H9 (cell line): ENCODE data around the gene NRM. TPM values are rescaled to one million over a fixed set of nuclear protein-coding genes. Genes with fewer than 3 reads are reported as not detected.

ENCODE experiments used
- DNase-seq: peaks from one replicate; pipeline ENCODE4 v3.0.0-alpha.2; 2017
- H2AFZ ChIP-seq: one replicate; pipeline ENCODE4 v1.6.1; 2013; ENCODE audit warnings: mild to moderate bottlenecking, low read length, control low read depth, moderate library complexity
- H2AK5ac ChIP-seq: 2 replicates; pipeline ENCODE4 v1.6.1; 2013; ENCODE audit warnings: low read length, control low read depth, mixed read lengths; ENCODE audit not compliant: insufficient read length
- H2BK120ac ChIP-seq: one replicate; pipeline ENCODE4 v1.6.1; 2013; ENCODE audit warnings: low read depth, mild to moderate bottlenecking, low read length, control low read depth, inconsistent platforms; ENCODE audit not compliant: poor library complexity, severe bottlenecking
- H2BK12ac ChIP-seq: 2 replicates; pipeline ENCODE4 v1.6.1; 2013; ENCODE audit warnings: low read length, control low read depth, mixed read lengths, low read depth; ENCODE audit not compliant: insufficient read length
- H2BK15ac ChIP-seq: 2 replicates; pipeline ENCODE4 v1.6.1; 2013; ENCODE audit warnings: low read depth, low read length, control low read depth
- H2BK20ac ChIP-seq: one replicate; pipeline ENCODE4 v1.6.1; 2013; ENCODE audit warnings: low read depth, mild to moderate bottlenecking, low read length, control low read depth, inconsistent platforms; ENCODE audit not compliant: poor library complexity, severe bottlenecking
- H2BK5ac ChIP-seq: 2 replicates; pipeline ENCODE4 v1.6.1; 2013; ENCODE audit warnings: low read length, control low read depth, mixed read lengths; ENCODE audit not compliant: insufficient read length
- H3K14ac ChIP-seq: 2 replicates; pipeline ENCODE4 v1.6.1; 2013; ENCODE audit warnings: low read length, control low read depth; ENCODE audit not compliant: insufficient read depth
- H3K18ac ChIP-seq: 2 replicates; pipeline ENCODE4 v1.6.1; 2013; ENCODE audit warnings: low read depth, mild to moderate bottlenecking, mixed read lengths, low read length, control low read depth; ENCODE audit not compliant: insufficient read length
- H3K23ac ChIP-seq: 2 replicates; pipeline ENCODE4 v1.6.1; 2013; ENCODE audit warnings: low read length, control low read depth, mixed read lengths, low read depth; ENCODE audit not compliant: insufficient read length
- H3K23me2 ChIP-seq: 2 replicates; pipeline ENCODE4 v1.6.1; 2013; ENCODE audit warnings: low read depth, mild to moderate bottlenecking, mixed read lengths, low read length, control low read depth; ENCODE audit not compliant: insufficient read length, poor library complexity, severe bottlenecking
- H3K27ac ChIP-seq: 2 replicates; pipeline ENCODE4 v1.5.1; 2013; ENCODE audit warnings: low read length, control low read depth, mixed read lengths, low read depth; ENCODE audit not compliant: insufficient read length
- H3K27me3 ChIP-seq: 2 replicates; pipeline ENCODE4 v1.6.1; 2013; ENCODE audit warnings: low read length, control low read depth, inconsistent platforms; ENCODE audit not compliant: insufficient read depth
- H3K4ac ChIP-seq: 2 replicates; pipeline ENCODE4 v1.6.1; 2013; ENCODE audit warnings: low read depth, mild to moderate bottlenecking, control low read depth, inconsistent platforms, low read length, moderate library complexity
- H3K4me1 ChIP-seq: 2 replicates; pipeline ENCODE4 v1.6.1; 2013; ENCODE audit warnings: low read length, control low read depth, inconsistent platforms; ENCODE audit not compliant: insufficient read depth
- H3K4me2 ChIP-seq: 2 replicates; pipeline ENCODE4 v1.6.1; 2013; ENCODE audit warnings: low read length, control low read depth, mixed read lengths; ENCODE audit not compliant: insufficient read length, insufficient read depth
- H3K56ac ChIP-seq: 2 replicates; pipeline ENCODE4 v1.6.1; 2013; ENCODE audit warnings: low read depth, mild to moderate bottlenecking, mixed read lengths, low read length, control low read depth; ENCODE audit not compliant: insufficient read length
- H3K79me1 ChIP-seq: 2 replicates; pipeline ENCODE4 v1.6.1; 2013; ENCODE audit warnings: low read depth, mild to moderate bottlenecking, moderate library complexity, low read length, control low read depth, inconsistent platforms; ENCODE audit not compliant: insufficient read depth, poor library complexity, severe bottlenecking
- H3K79me2 ChIP-seq: 2 replicates; pipeline ENCODE4 v1.6.1; 2013; ENCODE audit warnings: low read length, control low read depth, inconsistent platforms; ENCODE audit not compliant: insufficient read depth
- H3K9ac ChIP-seq: 2 replicates; pipeline ENCODE4 v1.6.1; 2013; ENCODE audit warnings: low read length, control low read depth, mixed read lengths; ENCODE audit not compliant: insufficient read length; ENCODE audit errors: extremely low read depth
- H3K9me3 ChIP-seq: one replicate; pipeline ENCODE4 v1.6.1; 2013; ENCODE audit warnings: low read depth, low read length, inconsistent platforms; ENCODE audit not compliant: control insufficient read depth
- H3T11ph ChIP-seq: one replicate; pipeline ENCODE4 v1.6.1; 2013; ENCODE audit warnings: mild to moderate bottlenecking, low read length, control low read depth, inconsistent platforms
- H4K20me1 ChIP-seq: one replicate; pipeline ENCODE4 v1.6.1; 2013; ENCODE audit not compliant: control insufficient read depth, insufficient read length, insufficient read depth
- H4K5ac ChIP-seq: 2 replicates; pipeline ENCODE4 v1.6.1; 2013; ENCODE audit warnings: low read depth, mild to moderate bottlenecking, mixed read lengths, low read length, control low read depth; ENCODE audit not compliant: insufficient read length
- H4K8ac ChIP-seq: replicated peaks from 2 replicates; pipeline ENCODE4 v1.6.1; 2013; ENCODE audit warnings: low read length, control low read depth, mixed read lengths, low read depth; ENCODE audit not compliant: insufficient read length
- H4K91ac ChIP-seq: 2 replicates; pipeline ENCODE4 v1.6.1; 2013; ENCODE audit warnings: low read depth, mild to moderate bottlenecking, moderate library complexity, mixed read lengths, low read length, control low read depth; ENCODE audit not compliant: insufficient read length
- H3K27ac Mint-ChIP-seq, 3 experiments: 2 replicates in 2 of 3; 3 replicates in 1 of 3; pipeline ENCODE4 v1.8.0; 2020 to 2021; ENCODE audit warnings: mixed read lengths in 3 of 3, mild to moderate bottlenecking in 1 of 3, moderate library complexity in 1 of 3
- H3K27me3 Mint-ChIP-seq: 2 replicates; pipeline ENCODE4 v1.8.0; 2021; ENCODE audit warnings: low read depth, mild to moderate bottlenecking, moderate library complexity, mixed read lengths
- H3K36me3 Mint-ChIP-seq, 3 experiments: 2 replicates in 2 of 3; 3 replicates in 1 of 3; pipeline ENCODE4 v1.8.0; 2020 to 2021; ENCODE audit warnings: low read depth in 3 of 3, mixed read lengths in 3 of 3; ENCODE audit not compliant: insufficient read depth in 1 of 3
- H3K4me1 Mint-ChIP-seq, 2 experiments: 2 replicates each; pipeline ENCODE4 v1.8.0; 2020; ENCODE audit warnings: mixed read lengths in 2 of 2
- H3K4me3 Mint-ChIP-seq, 2 experiments: 2 replicates in 1 of 2; 3 replicates in 1 of 2; pipeline ENCODE4 v1.8.0; 2020 to 2021; ENCODE audit warnings: mild to moderate bottlenecking in 2 of 2, mixed read lengths in 2 of 2, moderate library complexity in 1 of 2
- H3K9me3 Mint-ChIP-seq, 2 experiments: 2 replicates in 1 of 2; 3 replicates in 1 of 2; pipeline ENCODE4 v1.8.0; 2020; ENCODE audit warnings: mild to moderate bottlenecking in 2 of 2, mixed read lengths in 2 of 2, moderate library complexity in 1 of 2
- CTCF ChIP-seq: fragments of 200-600 bp; sonication (generic); conservative IDR thresholded peaks from 3 replicates; pipeline ENCODE4 v1.8.0; 2021; ENCODE audit warnings: antibody characterized with exemption, mild to moderate bottlenecking
- WGBS: extraction: QIAGEN DNeasy Blood & Tissue Kit; methylation state at CpG from one replicate; pipeline ENCODE4 v1.1.7; 2013; ENCODE audit warnings: missing lambda C conversion rate, low lambda C conversion rate, mixed read lengths; ENCODE audit not compliant: insufficient read length; ENCODE audit errors: extremely low coverage; 5-methylcytosine and 5-hydroxymethylcytosine counted together
- total RNA-seq: library from RNA; stranded (reverse); gene quantifications from 2 replicates; pipeline ENCODE4 v1.2.1, GENCODE V29; 2021

The NRM gene
- total RNA-seq, 1 experiment from 2014 or later: 36.5 TPM

- Mint-ChIP-seq H3K9me3 (no peaks in the 10 kb centered on the region), H3K27ac (no peak overlapping the region; a peak in 2 of 7 replicates), H3K27me3 (no peaks in the 10 kb centered on the region), H3K36me3 (peaks cover 54 to 77% (median 76%) of the 10 kb centered on the region in 3 experiments; a peak in 6 of 7 replicates), H3K4me3 (no peak overlapping the region), H3K4me1 (peaks cover 6 to 11% of the 10 kb centered on the region in 2 experiments)
- Histone ChIP-seq H2AK5ac (no peak overlapping the region), H3K18ac (no peak overlapping the region), H3K9ac (no peak overlapping the region), H2BK12ac (no peak overlapping the region), H3K79me2 (no peaks in the 10 kb centered on the region), H3T11ph (no peak overlapping the region), H2BK15ac (no peak overlapping the region), H3K4me2 (no peak overlapping the region), H4K5ac (no peak overlapping the region), H2BK20ac (no peak overlapping the region), H3K56ac (no peak overlapping the region), H3K4ac (no peak overlapping the region), H2BK5ac (no peak overlapping the region), H3K27me3 (no peaks in the 10 kb centered on the region), H3K14ac (no peak overlapping the region; the same call in 1 of the 2 replicates), H3K23ac (no peak overlapping the region), H2AFZ (no peak overlapping the region), H3K79me1 (no peaks in the 10 kb centered on the region), H4K20me1 (no peaks in the 10 kb centered on the region), H4K8ac (no peak overlapping the region), H3K23me2 (no peaks in the 10 kb centered on the region), H4K91ac (no peak overlapping the region), H3K27ac (no peak overlapping the region), H3K9me3 (no peaks in the 10 kb centered on the region), H2BK120ac (no peak overlapping the region), H3K4me1 (0 out of 2 replicates have a peak, but pooled peaks cover 2% of the 10 kb centered on the region)
- WGBS: no CpG with 5 or more reads among the region's 4 CpGs
- no peak for DNase-seq
- no peak for TF ChIP-seq CTCF
Measured at GRCh38 chr6:30703821-30704220, 13.0 kb upstream of the NRM start.
